C1 segment of cervical spinal cord (tissue), 14 donors: Measurements from ENCODE around the gene TBC1D5.

ENCODE experiments used
- DNase-seq, 14 donors: peaks; one replicate each; lab custom pipeline; 2025; lab: John Stamatoyannopoulos, UW

The TBC1D5 gene

DNA sequence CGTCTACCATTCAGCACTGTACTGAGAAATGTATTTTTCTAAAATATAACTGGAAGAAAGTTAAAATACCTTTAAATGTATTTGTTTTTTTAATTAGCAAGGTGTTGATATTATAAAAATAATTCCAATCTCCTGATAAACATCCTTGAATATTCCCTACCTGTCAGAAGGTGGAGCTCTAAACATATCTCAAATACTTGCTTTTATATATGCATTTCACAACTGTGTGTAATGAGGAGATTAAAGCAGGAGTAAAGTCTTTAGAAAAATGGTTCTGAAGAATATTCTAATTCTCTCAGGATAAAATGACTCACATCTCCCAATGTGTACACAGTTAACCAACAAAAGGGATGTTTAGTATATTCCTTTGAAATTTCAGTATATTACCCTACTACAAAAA is 434.9 kb downstream of the TBC1D5 start:
- no peak for DNase-seq

DNA sequence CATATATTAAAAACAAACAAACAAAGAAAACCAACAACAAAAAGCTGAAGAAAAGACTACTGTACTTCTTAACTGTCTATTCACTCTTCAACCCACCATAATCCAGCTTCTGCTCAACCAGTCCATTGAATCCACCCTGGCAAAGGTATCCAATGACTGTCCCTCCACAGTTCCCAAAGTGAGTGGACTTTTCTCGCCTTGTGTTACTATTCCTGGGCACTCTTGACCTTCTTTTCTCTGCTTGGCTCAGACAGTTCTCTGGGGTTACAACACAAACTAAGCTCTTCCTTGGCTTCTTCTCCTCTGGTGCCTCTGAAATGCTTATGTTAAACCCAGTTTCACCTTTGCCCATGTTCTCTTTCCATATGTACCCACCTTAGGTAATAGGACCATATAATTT is 437.5 kb downstream of the TBC1D5 start:
- DNase-seq = no peak

DNA sequence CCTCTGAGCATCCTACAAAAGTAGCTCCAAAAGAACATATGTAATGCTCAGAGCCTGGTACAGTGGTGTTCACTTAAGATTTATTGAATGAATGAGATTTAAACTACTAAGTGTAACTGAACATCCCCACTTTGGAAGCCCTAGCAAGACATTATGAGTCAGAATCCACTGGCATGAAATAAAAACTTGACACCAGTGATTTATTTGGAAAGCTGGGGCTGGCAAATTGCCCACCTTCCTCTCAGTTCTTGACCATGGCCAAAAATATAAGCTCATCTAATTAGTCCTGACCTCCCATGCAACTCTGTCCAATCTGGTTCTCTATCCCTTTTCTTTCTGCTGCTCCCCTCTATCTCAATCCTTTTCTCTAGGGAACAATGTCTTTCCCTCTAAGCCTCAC is 439.7 kb downstream of the TBC1D5 start:
- no peak for DNase-seq

DNA sequence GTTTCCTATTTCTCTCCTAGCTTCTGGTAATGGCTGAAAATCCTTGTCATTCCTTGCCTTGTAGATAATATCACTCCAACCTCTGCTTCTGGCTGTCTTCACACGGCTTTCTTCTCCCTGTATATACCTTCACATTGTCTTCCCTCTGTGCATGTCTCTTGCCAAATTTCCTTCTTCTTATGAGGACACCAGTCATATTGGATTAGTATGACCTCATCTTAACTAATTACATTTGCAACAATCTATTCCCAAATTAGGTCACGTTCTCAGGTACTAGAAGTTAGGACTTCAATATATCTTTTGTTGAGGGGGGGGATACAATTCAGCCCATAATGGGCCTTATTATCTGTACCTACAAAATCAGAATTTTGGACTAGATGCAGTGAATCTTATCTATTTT is 440.3 kb downstream of the TBC1D5 start:
- DNase-seq = no peak

DNA sequence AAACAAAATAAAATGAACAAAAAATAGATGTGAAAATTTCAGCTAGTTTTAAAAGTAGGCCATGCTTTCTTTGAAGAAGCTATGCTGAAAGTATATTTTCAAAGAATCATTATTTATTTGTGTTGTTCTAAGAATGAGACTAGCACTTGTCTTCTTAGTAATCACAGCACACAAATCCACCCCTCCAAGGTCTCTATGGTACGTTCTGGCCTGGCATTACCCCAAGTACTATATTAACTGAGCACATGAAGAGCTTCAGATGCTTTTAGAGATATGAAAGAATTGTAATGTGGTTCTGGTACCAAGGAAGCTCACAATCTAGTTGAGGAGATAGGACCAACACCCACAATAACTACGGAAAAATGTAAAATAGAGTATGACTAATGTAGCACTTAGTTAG is 441.2 kb downstream of the TBC1D5 start:
- no peak for DNase-seq

DNA sequence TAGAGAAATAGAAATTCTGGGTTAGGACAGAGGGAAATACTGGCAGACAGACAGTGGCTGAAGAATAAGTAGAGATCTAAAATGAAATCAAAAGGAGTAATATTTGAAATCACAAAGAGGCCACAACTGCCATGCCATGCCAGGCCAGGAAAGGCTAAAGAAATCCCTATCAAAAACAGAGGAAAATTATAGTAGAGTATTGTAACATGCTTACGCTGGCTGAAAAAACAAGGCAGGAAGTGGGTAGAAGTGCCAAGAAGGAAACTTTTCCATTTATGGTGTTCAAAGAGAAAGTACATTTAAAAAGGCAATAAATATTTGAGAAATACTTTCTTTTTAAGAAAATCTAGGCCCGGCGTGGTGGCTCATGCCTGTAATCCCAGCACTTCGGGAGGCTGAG is 442.0 kb downstream of the TBC1D5 start:
- no peak for DNase-seq

DNA sequence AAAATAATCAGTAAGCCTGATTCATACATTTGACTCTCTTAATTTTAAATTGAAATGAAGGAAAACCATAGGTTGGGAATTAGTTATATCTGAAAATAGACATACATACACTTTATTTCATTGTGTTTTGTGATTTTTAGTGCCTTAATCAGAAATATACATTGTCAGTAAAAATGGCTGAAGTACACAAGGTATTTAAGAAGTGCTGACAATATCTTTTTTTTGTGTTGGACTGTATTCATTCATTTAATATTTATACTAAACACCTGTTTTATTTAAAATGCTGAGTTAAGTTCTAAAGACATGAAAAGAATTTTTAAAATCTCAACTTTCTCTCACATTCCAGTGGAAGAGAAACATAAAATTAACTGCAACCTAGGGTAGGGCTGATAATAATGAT is 444.4 kb downstream of the TBC1D5 start:
- no peak for DNase-seq

GRCh38 chr3:17292556-17292955 is 449.9 kb downstream of the TBC1D5 start:
- no peak for DNase-seq

DNA sequence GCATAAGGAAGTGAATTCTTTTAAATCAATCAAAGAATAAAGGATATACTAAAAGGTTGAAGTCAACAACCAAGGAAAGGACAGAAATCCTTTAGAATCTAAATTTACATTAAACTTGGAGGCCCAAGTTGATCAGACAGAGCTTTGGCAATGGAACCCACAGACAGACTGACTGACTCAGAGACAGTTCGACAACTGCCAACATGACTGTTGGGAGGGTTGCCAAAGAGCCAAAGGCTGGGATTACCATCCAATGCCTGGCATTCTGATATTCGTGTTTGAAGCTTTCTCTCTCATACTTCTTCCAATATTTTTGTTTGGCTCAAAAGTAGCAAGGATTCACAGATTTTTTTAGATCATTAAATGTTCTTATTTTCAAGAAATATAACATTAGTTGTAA is 451.5 kb downstream of the TBC1D5 start:
- DNase-seq = no peak

GRCh38 chr3:17288839-17289399 is 453.5 kb downstream of the TBC1D5 start:
- DNase-seq = no peak

DNA sequence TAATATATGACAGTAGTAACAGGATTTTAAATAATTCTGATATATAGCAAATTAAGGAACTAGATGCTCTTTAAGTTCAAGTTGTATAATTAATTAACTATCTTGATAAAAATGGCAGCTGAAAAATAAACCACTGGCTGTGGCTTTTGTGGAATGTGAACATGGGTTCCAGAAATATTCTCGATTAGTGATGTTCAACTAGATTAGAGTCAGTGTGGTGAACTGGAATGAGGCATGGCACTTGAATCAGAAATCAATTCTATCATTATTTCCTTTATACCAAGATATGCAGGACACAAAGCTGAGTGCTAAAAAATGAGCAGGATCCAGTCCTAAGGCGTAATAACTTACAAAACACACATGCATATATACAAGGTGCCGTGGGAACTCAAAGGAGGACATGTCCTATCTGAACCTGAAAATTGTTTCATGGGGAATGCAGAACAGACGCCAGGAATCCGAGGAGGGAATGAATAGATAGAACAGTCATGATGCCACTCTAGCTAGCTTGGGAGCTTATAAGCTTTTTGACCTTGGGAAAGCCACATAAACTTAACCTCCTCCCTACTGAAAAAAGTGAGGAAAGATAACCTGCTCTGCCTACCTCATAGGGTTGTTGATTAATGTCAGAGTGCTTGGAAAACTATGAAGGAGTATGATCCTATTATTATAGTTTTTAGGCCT is 455.3 kb downstream of the TBC1D5 start:
- DNase-seq = no peak

- DNase-seq = no peak
Observed at GRCh38 chr3:17278006-17278405, 464.4 kb downstream of the TBC1D5 start.

DNA sequence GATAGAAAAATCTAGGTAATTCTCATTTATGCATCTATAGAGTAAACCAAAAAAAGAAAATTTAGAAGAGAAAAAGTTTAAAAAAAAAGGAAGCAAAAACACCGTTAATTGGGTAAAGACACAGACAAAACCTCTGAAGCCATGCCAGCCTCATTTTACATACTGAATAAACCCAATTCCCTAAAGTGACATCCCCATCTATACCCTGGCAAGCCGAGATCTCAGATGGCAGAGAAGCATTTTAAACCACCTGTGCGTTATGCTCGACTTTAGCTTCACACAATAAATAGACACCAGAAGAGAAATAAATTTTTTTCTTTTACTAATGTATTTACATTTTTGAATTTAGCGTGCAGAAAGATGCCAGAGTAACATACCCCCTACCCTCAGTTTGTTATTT is 475.6 kb downstream of the TBC1D5 start:
- no peak for DNase-seq

- no peak for DNase-seq
Observed at GRCh38 chr3:17261627-17262369, 480.6 kb downstream of the TBC1D5 start.

GRCh38 chr3:17260257-17260656 is 482.2 kb downstream of the TBC1D5 start:
- no peak for DNase-seq

GRCh38 chr3:17259685-17260084 is 482.7 kb downstream of the TBC1D5 start:
- no peak for DNase-seq

GRCh38 chr3:17258823-17259436 is 483.5 kb downstream of the TBC1D5 start:
- peak in 1 of 14 donors; percentile 17 for DNase-seq

GRCh38 chr3:17257269-17257668 is 485.2 kb downstream of the TBC1D5 start:
- no peak for DNase-seq

DNA sequence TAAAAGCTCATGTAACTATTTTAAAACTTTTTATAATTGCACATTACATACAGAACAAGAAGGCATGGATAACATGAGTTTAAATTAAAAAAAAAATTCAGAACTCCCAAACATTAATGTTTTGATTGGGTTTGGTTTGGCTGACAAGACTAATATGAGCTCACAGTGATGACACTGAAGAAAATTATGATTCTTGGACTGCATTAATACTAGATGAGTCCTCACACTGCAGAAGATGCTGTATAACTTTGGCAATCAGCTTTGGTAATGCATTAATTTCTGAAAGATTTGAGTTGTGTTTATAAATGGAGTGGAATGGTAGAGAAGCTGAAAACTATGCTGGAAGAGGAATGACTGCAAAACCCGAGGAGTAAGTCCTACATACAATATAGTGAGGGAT is 498.8 kb downstream of the TBC1D5 start:
- no peak for DNase-seq

DNA sequence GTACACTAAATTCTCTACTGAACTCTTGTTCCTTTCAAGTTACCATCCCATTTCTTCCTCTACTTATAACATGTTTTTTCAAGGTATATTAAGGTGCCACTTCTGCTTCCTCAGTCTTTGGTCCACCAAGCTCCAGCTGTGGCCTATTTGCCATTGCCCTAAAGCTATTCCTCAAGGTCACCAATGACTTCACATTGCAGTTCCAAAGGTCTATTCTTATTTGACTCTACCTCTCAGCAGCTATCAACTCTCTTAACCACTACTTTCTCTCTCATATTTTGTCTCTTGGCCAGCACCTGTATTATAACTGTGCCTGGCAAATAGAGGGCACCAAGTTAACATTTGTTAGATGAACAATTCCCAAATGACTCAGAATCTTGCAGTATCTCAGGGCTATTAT is 503.0 kb downstream of the TBC1D5 start:
- no peak for DNase-seq

DNA sequence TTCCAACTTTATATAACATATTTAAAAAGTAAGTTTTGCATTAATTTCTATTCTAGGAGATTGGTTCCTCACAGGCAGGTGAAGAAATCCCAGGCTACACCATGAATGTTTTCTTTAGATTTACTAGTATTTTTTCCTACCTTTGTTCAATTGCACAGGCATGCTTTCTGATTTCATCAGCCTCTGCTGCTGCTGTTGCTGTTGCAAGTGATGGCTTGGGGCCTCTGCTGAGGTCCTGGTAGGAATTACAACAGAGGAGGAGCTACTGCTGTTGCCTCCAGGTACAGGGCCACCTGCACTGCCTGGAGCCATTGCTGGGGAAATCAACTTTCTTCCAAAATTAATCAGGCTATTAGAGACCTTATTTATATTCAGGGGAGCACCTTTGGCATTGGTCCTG is 504.4 kb downstream of the TBC1D5 start:
- no peak for DNase-seq

DNA sequence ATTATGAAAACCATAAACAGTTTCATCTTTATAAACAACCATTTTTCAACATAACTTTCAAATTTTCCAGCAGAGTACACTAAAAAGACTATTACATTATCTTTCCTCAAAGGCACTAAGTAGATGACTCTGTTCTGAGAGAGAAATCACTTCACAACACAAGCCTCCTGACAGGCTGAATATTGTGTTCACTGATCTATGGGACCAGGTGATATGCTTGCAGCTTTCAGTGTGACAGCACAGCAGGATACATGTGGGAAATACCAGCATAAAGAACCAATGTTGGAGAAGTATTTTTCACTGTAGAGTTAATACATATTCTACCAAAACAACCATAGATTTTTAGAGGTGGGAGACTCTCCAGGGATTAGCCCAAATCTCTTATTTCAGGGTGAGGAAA is 507.1 kb downstream of the TBC1D5 start:
- no peak for DNase-seq

GRCh38 chr3:17234382-17234781 is 508.0 kb downstream of the TBC1D5 start:
- DNase-seq = no peak
